GM19455 (cell line): ENCODE data around the gene FGD3.
"Not testable (repeated sequence)": the region's sequence is repeated elsewhere in the genome, so short reads cannot be mapped to it uniquely, and the experiment has no call there.

Source experiments
- ATAC-seq: cut with Tn5 transposase; IDR thresholded peaks from one replicate; pipeline ENCODE4 v1.9.1; 2021; ENCODE audit not compliant: unreplicated experiment

Gene FGD3

GRCh38 chr9:92976431-92976830 is 29.1 kb downstream of the FGD3 start:
- no peak for ATAC-seq

- ATAC-seq: no peak
These were observed 30.0 kb downstream of the FGD3 start for GRCh38 chr9:92977279-92977678.

- ATAC-seq: no peak
These were observed 31.1 kb downstream of the FGD3 start for GRCh38 chr9:92978345-92978875.

- no peak for ATAC-seq
These were observed 32.1 kb downstream of the FGD3 start for GRCh38 chr9:92979283-92980056.

GRCh38 chr9:92980085-92980745 is 32.9 kb downstream of the FGD3 start:
- ATAC-seq: no peak

GRCh38 chr9:92982130-92982529 is 34.8 kb downstream of the FGD3 start:
- no peak for ATAC-seq

- ATAC-seq: no peak
These were observed 36.8 kb downstream of the FGD3 start for GRCh38 chr9:92983984-92984589.

GRCh38 chr9:92984976-92985375 is 37.7 kb downstream of the FGD3 start:
- no peak for ATAC-seq

GRCh38 chr9:92986176-92987119 is 39.1 kb downstream of the FGD3 start:
- no peak for ATAC-seq

- ATAC-seq: no peak
These were observed 41.0 kb downstream of the FGD3 start for GRCh38 chr9:92988215-92988768.

GRCh38 chr9:92989561-92989960 is 42.2 kb downstream of the FGD3 start:
- ATAC-seq: no peak

GRCh38 chr9:92990461-92990860 is 43.1 kb downstream of the FGD3 start:
- ATAC-seq: no peak

GRCh38 chr9:92992549-92992948 is 45.2 kb downstream of the FGD3 start:
- no peak for ATAC-seq

- not testable (repeated sequence) for ATAC-seq
These were observed 51.5 kb downstream of the FGD3 start for GRCh38 chr9:92998871-92999270.

GRCh38 chr9:93001031-93001430 is 53.7 kb downstream of the FGD3 start:
- no peak for ATAC-seq

GRCh38 chr9:93002700-93003099 is 55.4 kb downstream of the FGD3 start:
- ATAC-seq: no peak

- ATAC-seq: no peak
These were observed 56.5 kb downstream of the FGD3 start for GRCh38 chr9:93003552-93004407.

- no peak for ATAC-seq
These were observed 57.2 kb downstream of the FGD3 start for GRCh38 chr9:93004561-93004960.

GRCh38 chr9:93005876-93006275 is 58.6 kb downstream of the FGD3 start:
- ATAC-seq: no peak
